Measurements from ENCODE around the gene MAP3K20.
"Not testable (repeated sequence)": the region's sequence is repeated elsewhere in the genome, so short reads cannot be mapped to it uniquely, and the experiment has no call there.

The MAP3K20 gene

GRCh38 chr2:173117678-173118077 lies 42.0 kb downstream of the MAP3K20 start:
- Histone ChIP-seq H3K36me3 (ENCODE audit: insufficient read depth, low read depth, low read length) (no peaks in the 10 kb centered on the region), H3K9me3 (ENCODE audit: insufficient read depth, low read depth, low read length) (no peaks in the 10 kb centered on the region), H3K4me1 (ENCODE audit: insufficient read depth, low read length) (no peaks in the 10 kb centered on the region), H3K27ac (ENCODE audit: low read length) (no peak overlapping the region), H3K9ac (ENCODE audit: low read depth, low read length) (no peak overlapping the region), H3K4me3 (ENCODE audit: low read length) (no peak overlapping the region), H3K27me3 (ENCODE audit: insufficient read depth, low read length) (no peaks in the 10 kb centered on the region)

GRCh38 chr2:173118395-173118794 lies 42.7 kb downstream of the MAP3K20 start:
- H3K4me3 ChIP-seq (ENCODE audit: low read length) = no peak overlapping the region
- H3K9me3 ChIP-seq (ENCODE audit: insufficient read depth, low read depth, low read length) = no peaks in the 10 kb centered on the region
- no peaks in the 10 kb centered on the region for H3K36me3 ChIP-seq (ENCODE audit: insufficient read depth, low read depth, low read length)
- H3K4me1 ChIP-seq (ENCODE audit: insufficient read depth, low read length) = no peaks in the 10 kb centered on the region
- H3K9ac ChIP-seq (ENCODE audit: low read depth, low read length) = no peak overlapping the region
- no peaks in the 10 kb centered on the region for H3K27me3 ChIP-seq (ENCODE audit: insufficient read depth, low read length)
- H3K27ac ChIP-seq (ENCODE audit: low read length) = no peak overlapping the region

- no peak overlapping the region for H3K27ac ChIP-seq (ENCODE audit: low read length)
- no peaks in the 10 kb centered on the region for H3K36me3 ChIP-seq (ENCODE audit: insufficient read depth, low read depth, low read length)
- H3K4me3 ChIP-seq (ENCODE audit: low read length) = no peak overlapping the region
- H3K4me1 ChIP-seq (ENCODE audit: insufficient read depth, low read length) = no peaks in the 10 kb centered on the region
- H3K9ac ChIP-seq (ENCODE audit: low read depth, low read length) = no peak overlapping the region
- H3K27me3 ChIP-seq (ENCODE audit: insufficient read depth, low read length) = no peaks in the 10 kb centered on the region
- H3K9me3 ChIP-seq (ENCODE audit: insufficient read depth, low read depth, low read length) = no peaks in the 10 kb centered on the region
Observed at GRCh38 chr2:173119069-173119807, 43.6 kb downstream of the MAP3K20 start.

GRCh38 chr2:173119944-173120343 lies 44.3 kb downstream of the MAP3K20 start:
- Histone ChIP-seq H3K9me3 (ENCODE audit: insufficient read depth, low read depth, low read length) (no peaks in the 10 kb centered on the region), H3K9ac (ENCODE audit: low read depth, low read length) (no peak overlapping the region), H3K36me3 (ENCODE audit: insufficient read depth, low read depth, low read length) (no peaks in the 10 kb centered on the region), H3K27ac (ENCODE audit: low read length) (no peak overlapping the region), H3K27me3 (ENCODE audit: insufficient read depth, low read length) (no peaks in the 10 kb centered on the region), H3K4me3 (ENCODE audit: low read length) (no peak overlapping the region), H3K4me1 (ENCODE audit: insufficient read depth, low read length) (no peaks in the 10 kb centered on the region)

- Histone ChIP-seq H3K27me3 (ENCODE audit: insufficient read depth, low read length) (no peaks in the 10 kb centered on the region), H3K9me3 (ENCODE audit: insufficient read depth, low read depth, low read length) (no peaks in the 10 kb centered on the region), H3K4me1 (ENCODE audit: insufficient read depth, low read length) (no peaks in the 10 kb centered on the region), H3K9ac (ENCODE audit: low read depth, low read length) (no peak overlapping the region), H3K4me3 (ENCODE audit: low read length) (no peak overlapping the region), H3K36me3 (ENCODE audit: insufficient read depth, low read depth, low read length) (no peaks in the 10 kb centered on the region), H3K27ac (ENCODE audit: low read length) (no peak overlapping the region)
Observed at GRCh38 chr2:173122936-173123335, 47.3 kb downstream of the MAP3K20 start.

GRCh38 chr2:173124441-173124840 lies 48.8 kb downstream of the MAP3K20 start:
- Histone ChIP-seq H3K36me3 (ENCODE audit: insufficient read depth, low read depth, low read length) (no peaks in the 10 kb centered on the region), H3K9me3 (ENCODE audit: insufficient read depth, low read depth, low read length) (no peaks in the 10 kb centered on the region), H3K4me3 (ENCODE audit: low read length) (no peak overlapping the region), H3K27me3 (ENCODE audit: insufficient read depth, low read length) (no peaks in the 10 kb centered on the region), H3K4me1 (ENCODE audit: insufficient read depth, low read length) (no peaks in the 10 kb centered on the region), H3K9ac (ENCODE audit: low read depth, low read length) (no peak overlapping the region), H3K27ac (ENCODE audit: low read length) (no peak overlapping the region)

- Histone ChIP-seq H3K4me3 (ENCODE audit: low read length) (no peak overlapping the region), H3K36me3 (ENCODE audit: insufficient read depth, low read depth, low read length) (no peaks in the 10 kb centered on the region), H3K27ac (ENCODE audit: low read length) (no peak overlapping the region), H3K9ac (ENCODE audit: low read depth, low read length) (no peak overlapping the region), H3K27me3 (ENCODE audit: insufficient read depth, low read length) (no peaks in the 10 kb centered on the region), H3K4me1 (ENCODE audit: insufficient read depth, low read length) (no peaks in the 10 kb centered on the region), H3K9me3 (ENCODE audit: insufficient read depth, low read depth, low read length) (no peaks in the 10 kb centered on the region)
Observed at GRCh38 chr2:173126819-173127218, 51.2 kb downstream of the MAP3K20 start.

GRCh38 chr2:173128132-173128531 lies 52.5 kb downstream of the MAP3K20 start:
- H3K36me3 ChIP-seq (ENCODE audit: insufficient read depth, low read depth, low read length); H3K9me3 ChIP-seq (ENCODE audit: insufficient read depth, low read depth, low read length); H3K4me1 ChIP-seq (ENCODE audit: insufficient read depth, low read length); H3K4me3 ChIP-seq (ENCODE audit: low read length); H3K27ac ChIP-seq (ENCODE audit: low read length); H3K27me3 ChIP-seq (ENCODE audit: insufficient read depth, low read length); H3K9ac ChIP-seq (ENCODE audit: low read depth, low read length): not testable (repeated sequence)

GRCh38 chr2:173130496-173131465 lies 55.1 kb downstream of the MAP3K20 start:
- no peak overlapping the region for H3K27ac ChIP-seq (ENCODE audit: low read length)
- no peaks in the 10 kb centered on the region for H3K36me3 ChIP-seq (ENCODE audit: insufficient read depth, low read depth, low read length)
- H3K4me1 ChIP-seq (ENCODE audit: insufficient read depth, low read length) = peaks cover 11% of the 10 kb centered on the region; the same call in 1 of the 2 replicates
- H3K9me3 ChIP-seq (ENCODE audit: insufficient read depth, low read depth, low read length) = no peaks in the 10 kb centered on the region
- H3K9ac ChIP-seq (ENCODE audit: low read depth, low read length) = no peak overlapping the region
- H3K4me3 ChIP-seq (ENCODE audit: low read length) = no peak overlapping the region
- H3K27me3 ChIP-seq (ENCODE audit: insufficient read depth, low read length) = no peaks in the 10 kb centered on the region

GRCh38 chr2:173132531-173132930 lies 56.9 kb downstream of the MAP3K20 start:
- H3K9ac ChIP-seq (ENCODE audit: low read depth, low read length) = no peak overlapping the region
- peaks cover 21% of the 10 kb centered on the region; the same call in 1 of the 2 replicates for H3K4me1 ChIP-seq (ENCODE audit: insufficient read depth, low read length)
- H3K36me3 ChIP-seq (ENCODE audit: insufficient read depth, low read depth, low read length) = no peaks in the 10 kb centered on the region
- no peak overlapping the region for H3K27ac ChIP-seq (ENCODE audit: low read length)
- no peaks in the 10 kb centered on the region for H3K9me3 ChIP-seq (ENCODE audit: insufficient read depth, low read depth, low read length)
- H3K27me3 ChIP-seq (ENCODE audit: insufficient read depth, low read length) = no peaks in the 10 kb centered on the region
- H3K4me3 ChIP-seq (ENCODE audit: low read length) = no peak overlapping the region

- peaks cover 21% of the 10 kb centered on the region; the same call in 1 of the 2 replicates for H3K4me1 ChIP-seq (ENCODE audit: insufficient read depth, low read length)
- no peaks in the 10 kb centered on the region for H3K27me3 ChIP-seq (ENCODE audit: insufficient read depth, low read length)
- H3K27ac ChIP-seq (ENCODE audit: low read length) = no peak overlapping the region
- H3K9ac ChIP-seq (ENCODE audit: low read depth, low read length) = no peak overlapping the region
- no peaks in the 10 kb centered on the region for H3K9me3 ChIP-seq (ENCODE audit: insufficient read depth, low read depth, low read length)
- H3K4me3 ChIP-seq (ENCODE audit: low read length) = no peak overlapping the region
- no peaks in the 10 kb centered on the region for H3K36me3 ChIP-seq (ENCODE audit: insufficient read depth, low read depth, low read length)
Observed at GRCh38 chr2:173134703-173135102, 59.1 kb downstream of the MAP3K20 start.

GRCh38 chr2:173136067-173136466 lies 60.4 kb downstream of the MAP3K20 start:
- Histone ChIP-seq H3K4me1 (ENCODE audit: insufficient read depth, low read length) (peaks cover 21% of the 10 kb centered on the region; the same call in 1 of the 2 replicates), H3K36me3 (ENCODE audit: insufficient read depth, low read depth, low read length) (no peaks in the 10 kb centered on the region), H3K27me3 (ENCODE audit: insufficient read depth, low read length) (no peaks in the 10 kb centered on the region), H3K9me3 (ENCODE audit: insufficient read depth, low read depth, low read length) (no peaks in the 10 kb centered on the region), H3K4me3 (ENCODE audit: low read length) (no peak overlapping the region), H3K27ac (ENCODE audit: low read length) (no peak overlapping the region), H3K9ac (ENCODE audit: low read depth, low read length) (no peak overlapping the region)
